AML-193 (cell line): Measurements from ENCODE around the gene MSI2.
A peak's percentile ranks its signal among the peaks of the same experiment; 100 is the strongest.

Experiments used
- DNase-seq, 2 experiments: peaks; one replicate each; lab custom pipeline; 2025; lab: John Stamatoyannopoulos, UW

MSI2 gene

DNA sequence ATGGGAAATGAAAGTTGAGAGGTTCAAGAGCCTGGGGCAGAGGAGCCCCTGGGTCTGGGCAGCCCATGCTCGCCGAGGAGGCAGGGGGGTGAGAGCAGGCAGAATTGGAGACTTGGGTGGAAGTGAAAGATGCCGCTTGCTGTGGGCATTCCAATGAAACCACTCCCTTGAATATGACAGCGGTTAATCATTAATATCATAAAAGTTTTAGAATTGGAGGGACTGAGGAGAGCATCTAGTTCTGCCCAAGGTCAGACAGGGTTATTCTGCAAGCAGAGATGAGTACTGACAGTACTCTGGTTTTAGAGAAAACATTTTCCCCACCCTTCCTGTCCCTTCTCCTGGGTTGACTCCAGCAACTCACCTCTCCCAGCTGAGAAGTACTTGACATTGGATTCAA is 180.2 kb downstream of the MSI2 start:
- DNase-seq = no peak

DNA sequence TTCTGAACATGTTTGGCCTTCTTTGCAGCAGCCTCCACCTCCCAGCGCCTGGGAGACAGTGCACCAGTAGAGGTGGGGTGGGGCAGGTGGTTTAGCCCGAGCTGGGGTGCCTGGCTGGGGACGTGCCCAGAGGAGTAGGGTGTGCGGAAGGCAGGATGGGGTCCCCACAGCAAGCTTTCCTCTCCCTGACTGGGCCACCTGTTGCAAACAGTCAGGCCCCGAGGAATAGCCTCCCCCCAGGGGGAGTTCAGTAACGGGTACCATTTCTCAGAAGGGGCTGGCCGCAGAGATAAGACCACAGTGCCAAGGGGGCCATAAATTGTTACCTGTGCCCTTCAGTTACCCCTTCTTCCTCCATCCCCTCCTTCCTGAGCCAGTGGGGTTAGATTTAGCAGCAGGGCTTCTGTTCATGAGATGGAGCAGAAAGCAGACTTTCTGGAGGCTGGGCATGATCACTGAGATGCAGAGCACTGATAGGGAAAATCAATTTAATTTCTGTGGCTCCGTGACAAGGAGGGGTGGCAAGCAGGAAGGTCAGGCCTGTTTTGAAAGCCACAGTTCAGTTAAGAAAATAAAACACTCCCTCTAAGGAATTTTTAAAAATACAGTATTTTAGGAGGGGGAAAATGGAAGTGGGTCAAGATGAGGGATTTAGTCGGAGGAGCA is 181.9 kb downstream of the MSI2 start:
- no peak for DNase-seq

DNA sequence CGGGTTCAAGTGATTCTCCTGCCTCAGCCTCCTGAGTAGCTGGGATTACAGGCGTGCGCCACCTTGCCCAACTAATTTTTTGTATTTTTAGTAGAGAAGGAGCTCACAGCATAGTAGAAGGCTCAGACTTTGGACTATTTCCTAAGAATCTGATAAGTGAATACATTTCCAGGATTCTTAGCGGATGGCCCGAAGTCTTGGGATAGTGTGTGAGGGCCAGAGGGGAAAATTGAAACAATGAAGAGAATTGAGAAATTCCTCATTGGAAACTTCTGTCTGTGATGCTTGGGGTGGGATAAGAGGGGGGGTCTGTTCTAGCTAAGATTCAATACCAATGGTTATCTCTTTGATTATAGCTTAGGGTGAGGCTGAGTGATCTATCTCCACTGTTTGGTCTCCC is 183.3 kb downstream of the MSI2 start:
- no peak for DNase-seq

DNA sequence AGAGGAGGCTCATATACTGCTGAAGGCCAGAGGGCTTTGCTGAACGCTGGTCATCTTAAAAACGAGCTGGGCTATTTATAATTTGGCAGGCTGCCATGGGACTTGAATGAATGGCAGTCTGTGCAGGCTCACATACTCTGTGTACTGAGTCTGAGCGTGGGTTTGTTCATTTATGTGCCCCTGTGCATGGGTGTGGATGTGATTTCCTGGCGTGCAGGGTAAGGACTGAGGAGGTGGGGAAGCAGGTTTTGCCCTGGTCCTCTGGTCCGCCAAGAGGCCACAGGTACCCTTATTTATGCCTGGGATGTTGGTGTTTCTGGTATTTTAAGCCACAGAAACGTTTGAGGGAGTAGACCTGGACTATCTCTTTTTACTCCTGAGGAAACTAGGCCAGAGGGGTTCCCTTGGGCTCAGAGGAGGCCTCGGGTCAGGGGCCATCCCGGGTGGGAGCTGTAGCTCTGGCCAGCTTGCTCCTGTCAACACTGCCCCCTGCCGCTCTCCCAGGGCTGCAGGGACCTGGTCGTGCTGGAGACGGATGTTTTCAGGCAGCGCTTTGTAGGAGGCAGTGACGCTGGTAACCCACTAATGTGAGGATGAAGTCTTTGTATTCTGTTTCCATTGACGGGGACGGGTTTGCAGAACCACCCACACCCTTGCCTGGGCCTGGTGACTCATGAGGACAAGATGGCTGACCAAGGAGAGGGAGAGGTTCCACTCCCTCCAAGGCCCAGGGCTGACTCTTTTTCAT is 184.4 kb downstream of the MSI2 start:
- no peak for DNase-seq

DNA sequence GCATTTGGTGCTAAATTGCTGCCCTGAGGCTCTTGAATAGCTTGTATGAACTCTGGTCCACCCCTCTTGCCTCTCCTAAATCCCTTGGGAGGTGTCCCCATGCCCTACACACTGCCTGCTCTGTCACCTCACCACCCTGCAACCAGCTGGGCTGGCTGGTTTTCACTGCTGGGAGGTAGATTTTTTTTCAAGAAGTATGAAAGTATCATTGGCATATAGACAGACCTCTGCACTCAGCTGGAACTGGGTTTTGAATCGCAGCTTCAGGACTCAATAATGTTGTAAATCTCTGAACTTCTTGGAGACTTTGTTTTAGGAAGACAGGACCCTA is 184.9 kb downstream of the MSI2 start:
- DNase-seq = no peak

DNA sequence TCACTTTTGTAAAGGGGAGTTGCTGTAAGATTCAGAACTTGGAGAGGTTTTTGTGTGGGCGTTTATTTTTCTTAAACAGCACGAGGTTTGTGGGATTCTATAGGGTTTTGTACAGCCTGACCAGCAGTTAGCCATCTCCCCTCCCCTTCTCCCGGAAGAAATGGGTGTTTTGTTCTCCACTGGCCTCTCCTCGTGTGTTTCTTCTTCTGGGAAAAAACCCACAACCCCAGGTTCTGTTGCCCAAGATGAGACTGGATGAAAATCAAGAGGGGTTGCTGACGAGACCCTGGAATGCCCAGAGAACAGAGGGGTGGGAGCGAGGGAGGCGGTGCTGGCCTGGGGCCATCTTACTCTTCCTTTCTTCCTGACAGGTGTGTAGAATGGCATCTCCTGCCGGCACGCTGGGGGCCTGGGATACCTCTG is 186.1 kb downstream of the MSI2 start:
- no peak for DNase-seq

DNA sequence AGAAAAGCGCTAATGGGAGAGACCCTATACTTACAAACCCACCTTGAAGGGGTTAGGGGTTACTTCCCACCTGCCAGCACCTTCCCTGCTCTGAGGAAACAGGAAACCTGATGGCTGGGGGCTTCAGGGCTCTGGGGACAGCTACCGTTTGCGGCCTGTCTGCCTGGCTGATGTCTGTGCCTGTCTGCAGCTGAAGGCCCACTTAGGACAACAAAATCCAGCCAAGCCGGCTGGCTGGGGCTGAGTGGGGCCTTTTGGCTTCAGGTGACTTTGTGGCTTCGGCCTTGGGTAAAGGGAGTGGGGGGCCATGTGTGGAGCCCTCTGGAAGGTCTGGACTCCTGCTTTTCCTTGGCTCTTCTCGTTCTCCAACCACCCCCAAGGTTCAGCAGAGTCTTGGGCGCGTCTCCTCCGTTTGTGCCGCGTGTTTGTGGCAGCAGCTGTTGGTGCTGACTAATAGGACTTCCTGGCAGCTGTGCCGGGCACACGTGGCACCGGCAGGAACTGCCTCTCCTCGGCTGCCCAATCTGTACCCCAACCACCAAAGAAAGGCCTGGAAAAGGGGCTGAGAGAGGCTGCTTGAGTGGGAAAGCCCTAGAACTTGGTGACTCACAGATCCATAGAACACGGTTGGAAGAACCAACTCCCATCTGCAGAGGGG is 186.7 kb downstream of the MSI2 start:
- DNase-seq = no peak

DNA sequence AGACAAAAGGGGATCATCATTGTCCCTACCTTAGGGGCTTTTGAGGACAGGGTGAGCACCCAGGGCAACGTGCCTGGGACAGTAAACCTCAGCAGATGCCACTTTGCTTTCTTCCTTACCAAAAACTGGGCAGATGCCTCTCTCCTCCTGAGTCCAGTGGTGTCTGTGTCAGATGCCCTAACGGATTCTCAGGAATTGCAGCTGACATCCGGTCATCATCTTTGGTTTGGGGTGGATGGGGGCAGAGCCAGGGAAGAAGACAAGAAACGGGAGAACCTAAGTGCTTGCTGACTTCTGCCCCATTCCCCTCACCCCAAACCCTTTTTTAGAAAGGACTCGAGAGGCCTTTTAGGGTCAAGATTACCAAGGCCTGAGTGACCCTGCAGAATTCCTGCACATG is 187.5 kb downstream of the MSI2 start:
- no peak for DNase-seq

DNA sequence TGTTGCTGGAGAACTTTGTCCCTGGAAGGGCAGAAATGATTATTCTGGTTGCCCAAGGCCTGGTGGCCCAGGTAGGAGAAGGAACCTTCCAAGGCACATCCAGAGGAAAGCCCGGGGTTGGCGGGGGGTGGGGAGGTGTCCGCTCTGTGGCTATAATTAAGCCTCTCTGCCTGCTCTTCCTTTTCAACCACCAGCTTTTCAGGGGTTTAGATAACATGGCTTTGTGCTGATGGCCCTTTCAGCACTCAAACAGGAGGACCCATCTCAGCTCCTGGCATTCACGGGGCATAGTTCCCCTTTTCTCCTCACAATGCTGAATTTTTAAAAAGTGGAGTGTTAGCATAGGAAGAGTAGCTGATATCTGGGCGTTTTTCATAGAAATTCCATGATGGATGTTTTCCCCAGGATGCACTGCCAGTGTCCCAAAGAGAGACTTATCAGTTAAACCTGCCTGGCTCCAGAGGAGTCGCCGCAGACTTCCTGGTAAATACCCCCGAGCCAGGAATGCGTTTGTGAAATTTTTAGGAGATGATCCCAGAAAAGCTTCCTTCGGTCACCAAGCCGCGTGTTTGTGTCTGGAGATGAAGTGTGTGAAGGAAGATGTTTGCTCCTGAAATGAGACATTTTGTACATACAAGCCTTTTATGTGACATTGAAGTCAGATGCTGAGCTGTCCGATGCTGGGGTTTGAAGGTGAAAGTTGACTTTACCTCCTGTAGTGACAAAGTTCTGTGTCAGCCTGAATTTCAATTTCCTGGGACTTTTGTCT is 188.5 kb downstream of the MSI2 start:
- no peak for DNase-seq

DNA sequence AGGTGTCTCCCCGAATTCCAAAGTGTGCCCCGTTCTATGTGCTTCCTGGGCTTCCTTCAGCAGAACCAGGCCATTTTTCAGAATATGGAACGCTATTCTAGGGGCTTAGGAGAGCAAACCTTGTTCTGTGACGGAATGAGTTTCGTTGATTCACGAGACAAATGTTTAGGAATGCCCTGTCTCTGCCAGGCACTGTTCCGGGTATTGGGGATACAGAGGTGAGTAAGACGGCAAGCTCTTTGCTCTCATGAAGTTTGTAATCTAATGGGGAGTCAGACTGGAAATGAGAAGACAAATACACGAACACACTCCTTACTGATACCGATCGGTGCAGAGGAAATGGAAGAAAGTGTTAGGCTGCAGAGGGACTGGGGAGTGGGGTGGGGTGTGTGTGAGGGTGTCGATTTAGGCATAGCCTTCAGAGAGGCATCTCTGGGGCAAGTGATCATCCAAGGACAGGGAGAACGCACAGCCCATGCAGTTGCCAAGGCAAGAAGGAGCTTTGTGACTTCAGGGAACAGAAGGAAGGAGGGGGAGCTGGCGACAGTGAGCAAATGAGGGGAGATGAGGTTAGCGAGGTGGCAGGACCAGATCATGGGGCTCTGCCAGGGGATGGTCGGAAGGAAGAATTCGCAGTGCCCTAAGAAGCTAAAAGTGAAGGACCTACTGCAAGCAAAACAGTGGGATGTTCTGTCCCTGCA is 189.6 kb downstream of the MSI2 start:
- no peak for DNase-seq

DNA sequence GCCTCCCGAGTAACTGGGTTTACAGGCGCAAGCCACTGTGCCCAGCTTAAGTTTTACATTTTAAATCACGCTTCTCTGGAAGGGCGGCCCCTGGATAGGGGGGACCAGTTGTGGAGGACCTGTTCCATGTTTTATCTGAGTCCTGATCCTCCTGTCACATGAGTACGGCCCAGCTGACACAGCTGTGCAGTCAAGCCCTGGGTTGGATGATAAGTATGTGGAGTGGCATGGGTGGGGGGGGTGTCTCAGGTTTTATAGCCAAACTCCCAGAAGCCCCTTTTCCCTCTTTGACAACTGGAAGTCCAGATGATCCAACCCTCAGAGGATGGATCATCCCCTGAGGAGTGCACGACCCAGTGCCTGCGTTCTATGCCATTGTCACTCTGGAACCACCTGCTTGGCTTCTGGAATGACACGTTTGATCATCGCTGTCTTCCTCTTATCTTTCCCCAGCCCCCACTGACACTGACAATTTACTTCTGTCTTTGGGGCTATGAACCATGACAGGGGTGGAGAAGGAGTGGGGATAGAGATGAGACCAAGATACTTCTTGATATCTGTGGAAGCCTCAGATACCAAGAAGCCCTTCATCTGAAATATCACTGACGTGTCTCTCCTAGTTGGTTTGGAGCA is 191.2 kb downstream of the MSI2 start:
- DNase-seq = no peak

DNA sequence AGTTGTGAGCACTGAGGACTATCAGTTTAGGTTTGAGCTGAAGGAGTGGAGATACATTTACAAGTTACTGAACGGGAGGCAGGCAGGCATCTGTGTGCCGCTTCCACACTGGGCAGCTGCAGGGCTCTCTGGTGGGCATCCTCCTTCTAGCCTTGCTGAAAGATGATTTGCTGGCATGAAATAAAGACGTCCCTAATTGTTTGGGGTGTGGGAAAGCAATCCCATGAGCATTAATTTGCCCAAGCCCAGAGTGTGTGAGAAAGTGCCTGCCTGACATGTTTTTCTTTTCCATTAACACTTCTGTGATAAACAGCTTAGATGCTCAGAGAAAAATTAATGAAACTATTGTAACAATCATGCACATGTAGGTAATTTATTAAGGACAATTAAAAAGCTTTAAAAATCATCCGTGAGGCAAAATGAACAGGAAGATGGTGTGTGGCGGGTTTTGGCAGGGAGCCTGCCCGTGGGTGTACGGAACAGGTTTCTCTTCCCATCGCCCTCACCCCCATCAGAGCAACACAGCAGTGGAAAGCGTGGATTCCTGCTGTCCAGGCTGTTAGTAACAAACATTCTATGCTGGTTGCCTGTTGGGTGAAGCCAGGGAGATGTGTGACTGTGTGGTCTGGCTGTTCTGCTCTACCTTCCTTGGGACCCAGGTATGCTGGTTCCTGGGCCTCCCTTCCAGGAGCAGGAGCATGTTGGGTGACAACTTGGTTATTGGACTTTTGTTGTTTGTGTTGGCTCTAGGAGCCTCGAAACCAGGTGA is 191.9 kb downstream of the MSI2 start:
- DNase-seq = no peak

DNA sequence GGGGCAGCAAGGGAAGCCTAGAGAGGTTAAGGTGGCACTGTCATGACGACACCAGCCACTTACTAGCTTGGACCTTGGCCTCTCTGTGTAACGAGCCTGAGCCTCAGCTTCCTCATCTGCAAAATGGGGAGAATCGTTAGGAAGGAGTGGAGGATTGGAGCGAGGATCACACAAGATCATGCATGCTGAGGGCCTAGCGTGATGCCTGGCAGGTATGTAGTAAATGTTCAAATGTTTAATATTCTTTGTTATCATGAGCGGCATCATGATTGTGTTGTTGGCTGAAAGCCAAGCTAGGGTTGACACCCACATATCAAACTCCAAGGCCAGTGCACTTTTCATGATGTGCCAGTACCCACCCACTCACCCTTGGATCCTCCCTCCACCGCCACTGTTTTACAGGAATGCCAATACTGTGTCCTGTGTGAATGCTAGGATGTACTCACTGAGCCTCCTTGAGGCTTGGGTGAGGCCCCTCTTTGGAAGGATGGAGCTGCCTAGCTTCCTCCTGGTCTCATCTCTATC is 192.5 kb downstream of the MSI2 start:
- no peak for DNase-seq

DNA sequence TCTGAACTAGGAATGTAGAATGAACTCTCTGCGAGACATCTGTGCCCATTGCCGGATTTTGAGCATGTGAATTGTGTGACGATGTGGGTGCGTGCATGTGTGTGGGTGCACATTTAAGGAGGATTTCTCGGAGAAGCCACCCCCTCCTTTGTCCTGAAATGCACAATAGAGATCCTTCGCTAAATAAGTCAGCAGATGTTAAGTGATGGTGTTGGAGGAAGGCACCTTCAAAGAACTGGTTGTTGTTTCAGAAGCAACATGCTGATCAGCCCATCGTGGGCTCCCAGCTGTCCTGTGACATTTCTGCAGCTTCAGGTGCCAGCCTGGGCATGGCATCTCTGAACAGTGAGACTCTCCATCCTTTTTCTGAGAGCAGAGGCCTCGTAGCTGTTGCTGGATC is 194.9 kb downstream of the MSI2 start:
- DNase-seq = no peak

DNA sequence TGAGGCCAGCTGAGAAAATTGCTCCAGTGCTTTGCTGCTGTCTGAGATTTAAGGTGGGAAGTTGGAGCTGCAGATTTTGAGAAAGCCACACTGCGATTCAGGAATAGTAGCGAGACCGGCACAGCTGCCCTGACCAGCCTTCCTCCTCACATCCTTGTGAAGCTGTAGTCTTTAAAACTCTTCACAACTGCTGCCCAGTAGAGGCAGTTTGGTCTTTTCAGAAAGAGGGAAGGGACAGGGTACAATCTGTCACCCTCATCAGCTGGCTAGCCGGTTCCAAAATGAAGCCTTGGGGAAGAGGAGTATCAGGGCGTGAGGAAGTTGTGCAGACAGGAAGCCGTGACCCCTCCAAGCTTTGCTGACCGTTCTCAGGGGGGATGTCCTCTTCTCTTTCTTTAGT is 195.3 kb downstream of the MSI2 start:
- DNase-seq = no peak

DNA sequence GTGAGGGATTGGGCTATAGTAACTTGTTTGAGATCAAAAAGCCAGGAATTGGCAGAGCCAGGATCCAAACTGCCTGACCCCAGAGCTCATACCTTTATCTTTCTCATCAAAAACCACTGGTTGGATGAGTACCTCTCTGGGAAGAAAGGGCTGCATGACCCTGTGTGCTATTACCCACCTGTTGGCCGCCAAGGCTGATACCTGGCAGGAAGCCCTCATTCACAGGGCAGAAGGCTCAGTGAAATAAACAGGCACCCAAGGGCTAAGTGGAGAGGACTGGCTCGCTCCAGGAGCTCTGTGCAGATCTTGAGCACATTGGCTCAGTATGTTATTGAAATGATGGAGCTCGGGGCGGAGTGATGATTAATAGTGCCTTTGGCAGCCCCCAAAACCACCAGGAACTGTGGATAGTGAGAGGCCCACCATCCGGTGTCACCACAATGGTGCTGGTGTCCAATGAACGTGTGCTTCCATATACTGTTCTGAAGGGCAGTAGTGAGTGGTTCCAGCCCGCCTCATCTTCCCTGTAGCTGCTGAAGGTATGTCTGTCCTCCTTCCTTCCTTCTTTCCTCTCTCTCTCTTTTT is 197.6 kb downstream of the MSI2 start:
- no peak for DNase-seq

DNA sequence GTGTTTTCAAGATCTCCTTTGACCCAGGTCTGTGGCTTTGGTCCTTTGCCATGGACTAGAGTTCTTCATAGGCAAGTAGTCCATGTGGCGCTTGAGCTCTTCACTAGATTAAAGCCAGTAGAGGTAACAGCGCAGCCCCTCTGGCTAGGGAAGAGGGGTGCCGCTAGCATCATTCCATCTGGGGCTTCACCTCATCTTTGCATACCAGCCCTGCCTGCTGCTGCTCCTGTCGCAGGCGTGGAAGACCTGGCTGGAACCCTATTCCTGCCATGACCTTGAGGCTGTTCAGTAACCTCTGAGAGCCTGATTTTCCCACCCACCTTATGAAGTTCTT is 198.4 kb downstream of the MSI2 start:
- DNase-seq = no peak

DNA sequence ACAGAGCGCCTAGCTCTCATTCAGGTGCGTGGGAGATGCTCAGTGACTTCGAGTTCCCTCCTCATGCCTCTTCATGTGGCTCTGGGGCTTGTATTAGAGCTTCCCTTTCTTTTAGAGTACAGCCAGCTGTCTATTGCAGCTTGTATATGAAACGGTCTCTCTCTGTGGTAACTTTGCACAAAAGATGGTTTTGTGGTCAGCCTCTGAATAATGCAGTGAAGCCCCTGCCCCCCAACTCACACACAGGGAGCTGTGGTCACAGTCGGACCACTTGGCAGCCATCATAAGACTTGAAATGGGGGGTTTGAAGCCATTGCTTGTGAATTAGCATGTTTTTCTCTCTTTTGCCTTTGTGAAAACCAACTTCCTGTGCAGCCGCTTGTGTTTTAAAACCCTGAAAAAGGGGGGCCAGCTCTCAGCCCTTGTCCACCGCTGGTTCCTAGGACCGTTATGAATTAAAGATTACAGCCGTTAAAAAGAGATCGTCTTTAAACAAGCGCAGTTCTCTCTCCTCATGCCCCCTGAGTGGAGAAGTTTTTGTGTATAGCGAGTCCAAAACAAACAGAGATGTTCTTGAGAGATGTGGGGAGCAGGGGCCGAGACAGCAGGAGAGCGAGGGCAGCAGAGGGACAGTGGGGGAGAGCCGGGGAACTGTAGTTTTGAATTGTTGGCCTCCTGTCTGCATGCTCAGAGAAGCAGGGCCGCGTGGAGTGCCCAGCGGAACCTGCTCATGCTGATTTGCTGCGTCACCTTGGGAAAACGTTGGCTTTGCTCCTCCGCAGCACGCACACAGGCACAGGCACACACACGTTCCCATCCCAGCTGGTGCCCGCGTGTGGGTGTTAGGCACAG is 199.0 kb downstream of the MSI2 start:
- DNase-seq = peak; percentile 99

DNA sequence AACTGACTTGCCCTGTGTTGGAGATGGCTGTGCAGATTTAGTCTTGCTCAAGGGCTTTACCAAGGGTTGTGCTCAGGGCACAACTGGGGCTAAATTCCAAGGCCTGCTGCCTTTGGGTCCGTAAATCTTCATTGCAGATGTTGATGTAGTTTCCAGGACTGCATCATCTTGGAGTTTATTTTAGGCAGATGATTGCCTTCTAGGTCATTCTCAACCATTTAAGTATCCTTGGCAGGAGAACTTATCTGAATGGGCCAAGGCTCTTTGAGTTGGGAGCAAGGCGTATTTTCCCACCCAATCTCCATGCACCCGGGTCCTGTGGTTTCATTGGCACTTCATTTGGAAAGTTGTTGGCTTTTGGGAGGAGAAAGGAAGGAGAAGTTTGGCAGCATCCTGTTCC is 200.3 kb downstream of the MSI2 start:
- no peak for DNase-seq
